WTC11 (cell line): ENCODE data around the gene UGT8. TPM values are rescaled to one million over a fixed set of nuclear protein-coding genes. Genes with fewer than 3 reads are reported as not detected.

ENCODE experiments used
- ATAC-seq: fragments of 200-7000 bp; cut with Tn5 transposase; 2 replicates; pipeline ENCODE4 v1.10.0; 2021; ENCODE audit warnings: mild to moderate bottlenecking, moderate library complexity
- CTCF ChIA-PET: fragments of 300-600 bp; sonication (Branson Sonifier 250); formaldehyde crosslinking; loops from one replicate; lab custom pipeline; 2021; ENCODE audit warnings: antibody characterized with exemption; lab: Charles Lee
- POLR2A ChIA-PET: fragments of 350-600 bp; sonication (Branson Sonifier 250); formaldehyde crosslinking; loops from one replicate; lab custom pipeline; 2021; ENCODE audit warnings: antibody characterized with exemption; lab: Charles Lee
- DNase-seq: peaks from one replicate; pipeline ENCODE4 v3.0.0; 2021; ENCODE audit warnings: low spot score
- H3K27ac Mint-ChIP-seq: 2 replicates; pipeline ENCODE4 v1.8.0; 2021; ENCODE audit warnings: mixed read lengths
- H3K27me3 Mint-ChIP-seq: 2 replicates; pipeline ENCODE4 v1.8.0; 2021; ENCODE audit warnings: low read depth, mild to moderate bottlenecking, moderate library complexity, mixed read lengths
- H3K36me3 Mint-ChIP-seq: 2 replicates; pipeline ENCODE4 v1.8.0; 2021; ENCODE audit warnings: mixed read lengths
- H3K4me1 Mint-ChIP-seq: 2 replicates; pipeline ENCODE4 v1.8.0; 2022; ENCODE audit warnings: mixed read lengths
- H3K4me3 Mint-ChIP-seq: 2 replicates; pipeline ENCODE4 v1.8.0; 2021; ENCODE audit warnings: mild to moderate bottlenecking, moderate library complexity, mixed read lengths
- H3K9me3 Mint-ChIP-seq: 2 replicates; pipeline ENCODE4 v1.8.0; 2021; ENCODE audit warnings: mixed read lengths
- ELF4 ChIP-seq: sonication (generic); formaldehyde crosslinking; IDR thresholded peaks from 2 replicates; pipeline ENCODE4 v1.8.1; 2022; ENCODE audit warnings: low read depth, mild to moderate bottlenecking, moderate library complexity, missing genetic modification reagents
- EMX1 ChIP-seq: fragments of 250-450 bp; sonication (Bioruptor Pico); IDR thresholded peaks from 2 replicates; pipeline ENCODE4 v1.8.0; 2021; ENCODE audit warnings: mild to moderate bottlenecking
- TP53 ChIP-seq: sonication (generic); formaldehyde crosslinking; IDR thresholded peaks from 2 replicates; pipeline ENCODE4 v1.8.1; 2023; ENCODE audit warnings: mild to moderate bottlenecking, missing genetic modification reagents
- ZBTB21 ChIP-seq: sonication (generic); formaldehyde crosslinking; IDR thresholded peaks from 2 replicates; pipeline ENCODE4 v1.8.1; 2023; ENCODE audit warnings: mild to moderate bottlenecking, missing genetic modification reagents, borderline replicate concordance
- ZNF416 ChIP-seq: fragments of 250-450 bp; sonication (Bioruptor Pico); IDR thresholded peaks from 2 replicates; pipeline ENCODE4 v1.9.0; 2021; ENCODE audit warnings: mild to moderate bottlenecking, inconsistent platforms
- ZNF671 ChIP-seq: fragments of 250-450 bp; sonication (Bioruptor Pico); IDR thresholded peaks from 2 replicates; pipeline ENCODE4 v1.8.0; 2021; ENCODE audit warnings: mild to moderate bottlenecking
- microRNA-seq: library from miRNA; unstranded; fragments of <30 nt; microRNA quantifications from one replicate; pipeline ENCODE4 v1.2.0, GENCODE V29; 2022; ENCODE audit warnings: borderline number of aligned reads
- total RNA-seq: library from RNA; stranded (reverse); gene quantifications from 3 replicates; pipeline ENCODE4 v1.2.3, GENCODE V29; 2021
- TF ChIP-seq, protein P1 (sequence below): sonication (generic); formaldehyde crosslinking; IDR thresholded peaks from 2 replicates; pipeline ENCODE4 v1.8.1; 2022; ENCODE audit warnings: missing genetic modification reagents, borderline replicate concordance
- TF ChIP-seq, protein P2 (sequence below): sonication (generic); formaldehyde crosslinking; IDR thresholded peaks from 2 replicates; pipeline ENCODE4 v1.8.0; 2022; ENCODE audit warnings: mild to moderate bottlenecking, missing genetic modification reagents
- TF ChIP-seq, protein P3 (sequence below): sonication (generic); formaldehyde crosslinking; IDR thresholded peaks from 2 replicates; pipeline ENCODE4 v1.8.0; 2023; ENCODE audit warnings: missing genetic modification reagents, mild to moderate bottlenecking, borderline replicate concordance
- TF ChIP-seq, protein P4 (sequence below): sonication (generic); formaldehyde crosslinking; IDR thresholded peaks from 2 replicates; pipeline ENCODE4 v1.8.0; 2023; ENCODE audit warnings: mild to moderate bottlenecking, missing genetic modification reagents
- TF ChIP-seq, protein P5 (sequence below): sonication (generic); formaldehyde crosslinking; IDR thresholded peaks from 2 replicates; pipeline ENCODE4 v1.8.1; 2022; ENCODE audit warnings: mild to moderate bottlenecking, missing genetic modification reagents, moderate library complexity, borderline replicate concordance
- TF ChIP-seq, protein P6 (sequence below): sonication (generic); formaldehyde crosslinking; IDR thresholded peaks from 2 replicates; pipeline ENCODE4 v1.8.0; 2022; ENCODE audit warnings: mild to moderate bottlenecking, missing genetic modification reagents

UGT8 gene
- total RNA-seq, 1 experiment from 2014 or later: 30.8 TPM

DNA sequence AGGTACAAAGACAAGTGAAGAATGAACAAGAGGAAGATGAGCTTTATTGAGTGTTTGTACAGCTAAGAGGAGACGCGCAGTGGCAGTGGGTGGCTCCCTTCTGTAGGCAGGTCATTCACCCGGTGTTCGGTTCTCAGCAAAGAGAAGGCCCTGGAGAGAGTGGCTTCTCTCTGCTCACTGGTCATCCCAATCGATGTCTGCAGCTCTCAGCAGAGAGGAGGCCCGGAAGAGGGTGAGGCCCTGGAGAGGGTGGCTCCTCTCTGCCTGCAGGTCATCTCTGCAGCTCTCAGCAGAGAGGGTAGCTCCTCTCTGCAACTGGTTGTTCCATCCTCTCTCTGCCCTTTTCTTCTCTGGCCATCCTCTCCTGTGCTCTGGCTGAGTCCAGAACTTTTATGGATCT, 126.5 kb downstream of the UGT8 start:
- DNase-seq (no peak), ATAC-seq (no peak)
- peaks cover 35% of the 10 kb centered on the region for H3K4me1 Mint-ChIP-seq
- ChIA-PET CTCF (no interaction called here), POLR2A (no interaction called here)
- no peaks in the 10 kb centered on the region for H3K27me3 Mint-ChIP-seq
- H3K9me3 Mint-ChIP-seq: no peaks in the 10 kb centered on the region; the same call in 1 of the 2 replicates
- H3K27ac Mint-ChIP-seq: no peak overlapping the region
- H3K36me3 Mint-ChIP-seq: no peaks in the 10 kb centered on the region
- TF ChIP-seq EMX1 (CRISPR knock-in tag): no peak
- no peak overlapping the region for H3K4me3 Mint-ChIP-seq

DNA sequence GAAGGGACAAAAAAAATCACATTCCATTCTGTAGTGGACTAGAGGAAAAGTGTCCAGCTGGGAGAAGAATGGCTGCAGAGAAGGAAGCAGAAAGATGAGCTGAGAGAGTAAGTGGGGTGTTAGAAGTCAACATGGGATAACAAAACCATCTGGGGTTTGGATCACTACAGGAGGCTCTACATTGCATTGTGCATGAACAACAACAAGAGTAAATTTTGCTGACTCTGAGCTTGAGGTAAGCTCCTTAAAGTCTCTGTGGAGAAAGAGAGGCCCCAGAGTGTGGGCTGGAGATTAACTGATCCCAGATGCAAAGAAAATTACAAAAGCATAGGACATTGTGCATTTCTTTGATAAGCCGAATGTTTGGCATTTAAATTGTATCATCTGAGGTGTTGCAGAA, 128.9 kb downstream of the UGT8 start:
- DNase-seq: no peak
- no peaks in the 10 kb centered on the region for H3K36me3 Mint-ChIP-seq
- H3K27me3 Mint-ChIP-seq: no peaks in the 10 kb centered on the region
- peaks cover 24% of the 10 kb centered on the region for H3K4me1 Mint-ChIP-seq
- ATAC-seq: peak; percentile 36
- peak overlapping the region; percentile 13; the same call in 1 of the 2 replicates for H3K27ac Mint-ChIP-seq
- TF ChIP-seq, protein P1, sequence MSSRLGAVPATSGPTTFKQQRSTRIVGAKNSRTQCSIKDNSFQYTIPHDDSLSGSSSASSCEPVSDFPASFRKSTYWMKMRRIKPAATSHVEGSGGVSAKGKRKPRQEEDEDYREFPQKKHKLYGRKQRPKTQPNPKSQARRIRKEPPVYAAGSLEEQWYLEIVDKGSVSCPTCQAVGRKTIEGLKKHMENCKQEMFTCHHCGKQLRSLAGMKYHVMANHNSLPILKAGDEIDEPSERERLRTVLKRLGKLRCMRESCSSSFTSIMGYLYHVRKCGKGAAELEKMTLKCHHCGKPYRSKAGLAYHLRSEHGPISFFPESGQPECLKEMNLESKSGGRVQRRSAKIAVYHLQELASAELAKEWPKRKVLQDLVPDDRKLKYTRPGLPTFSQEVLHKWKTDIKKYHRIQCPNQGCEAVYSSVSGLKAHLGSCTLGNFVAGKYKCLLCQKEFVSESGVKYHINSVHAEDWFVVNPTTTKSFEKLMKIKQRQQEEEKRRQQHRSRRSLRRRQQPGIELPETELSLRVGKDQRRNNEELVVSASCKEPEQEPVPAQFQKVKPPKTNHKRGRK: no peak
- TF ChIP-seq ZBTB21 (CRISPR knock-in tag): no peak
- no peak for TF ChIP-seq ZNF416 (CRISPR knock-in tag)
- TF ChIP-seq, protein P2, sequence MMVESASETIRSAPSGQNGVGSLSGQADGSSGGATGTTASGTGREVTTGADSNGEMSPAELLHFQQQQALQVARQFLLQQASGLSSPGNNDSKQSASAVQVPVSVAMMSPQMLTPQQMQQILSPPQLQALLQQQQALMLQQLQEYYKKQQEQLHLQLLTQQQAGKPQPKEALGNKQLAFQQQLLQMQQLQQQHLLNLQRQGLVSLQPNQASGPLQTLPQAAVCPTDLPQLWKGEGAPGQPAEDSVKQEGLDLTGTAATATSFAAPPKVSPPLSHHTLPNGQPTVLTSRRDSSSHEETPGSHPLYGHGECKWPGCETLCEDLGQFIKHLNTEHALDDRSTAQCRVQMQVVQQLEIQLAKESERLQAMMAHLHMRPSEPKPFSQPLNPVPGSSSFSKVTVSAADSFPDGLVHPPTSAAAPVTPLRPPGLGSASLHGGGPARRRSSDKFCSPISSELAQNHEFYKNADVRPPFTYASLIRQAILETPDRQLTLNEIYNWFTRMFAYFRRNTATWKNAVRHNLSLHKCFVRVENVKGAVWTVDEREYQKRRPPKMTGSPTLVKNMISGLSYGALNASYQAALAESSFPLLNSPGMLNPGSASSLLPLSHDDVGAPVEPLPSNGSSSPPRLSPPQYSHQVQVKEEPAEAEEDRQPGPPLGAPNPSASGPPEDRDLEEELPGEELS (CRISPR knock-in tag): no peak
- TF ChIP-seq, protein P3, sequence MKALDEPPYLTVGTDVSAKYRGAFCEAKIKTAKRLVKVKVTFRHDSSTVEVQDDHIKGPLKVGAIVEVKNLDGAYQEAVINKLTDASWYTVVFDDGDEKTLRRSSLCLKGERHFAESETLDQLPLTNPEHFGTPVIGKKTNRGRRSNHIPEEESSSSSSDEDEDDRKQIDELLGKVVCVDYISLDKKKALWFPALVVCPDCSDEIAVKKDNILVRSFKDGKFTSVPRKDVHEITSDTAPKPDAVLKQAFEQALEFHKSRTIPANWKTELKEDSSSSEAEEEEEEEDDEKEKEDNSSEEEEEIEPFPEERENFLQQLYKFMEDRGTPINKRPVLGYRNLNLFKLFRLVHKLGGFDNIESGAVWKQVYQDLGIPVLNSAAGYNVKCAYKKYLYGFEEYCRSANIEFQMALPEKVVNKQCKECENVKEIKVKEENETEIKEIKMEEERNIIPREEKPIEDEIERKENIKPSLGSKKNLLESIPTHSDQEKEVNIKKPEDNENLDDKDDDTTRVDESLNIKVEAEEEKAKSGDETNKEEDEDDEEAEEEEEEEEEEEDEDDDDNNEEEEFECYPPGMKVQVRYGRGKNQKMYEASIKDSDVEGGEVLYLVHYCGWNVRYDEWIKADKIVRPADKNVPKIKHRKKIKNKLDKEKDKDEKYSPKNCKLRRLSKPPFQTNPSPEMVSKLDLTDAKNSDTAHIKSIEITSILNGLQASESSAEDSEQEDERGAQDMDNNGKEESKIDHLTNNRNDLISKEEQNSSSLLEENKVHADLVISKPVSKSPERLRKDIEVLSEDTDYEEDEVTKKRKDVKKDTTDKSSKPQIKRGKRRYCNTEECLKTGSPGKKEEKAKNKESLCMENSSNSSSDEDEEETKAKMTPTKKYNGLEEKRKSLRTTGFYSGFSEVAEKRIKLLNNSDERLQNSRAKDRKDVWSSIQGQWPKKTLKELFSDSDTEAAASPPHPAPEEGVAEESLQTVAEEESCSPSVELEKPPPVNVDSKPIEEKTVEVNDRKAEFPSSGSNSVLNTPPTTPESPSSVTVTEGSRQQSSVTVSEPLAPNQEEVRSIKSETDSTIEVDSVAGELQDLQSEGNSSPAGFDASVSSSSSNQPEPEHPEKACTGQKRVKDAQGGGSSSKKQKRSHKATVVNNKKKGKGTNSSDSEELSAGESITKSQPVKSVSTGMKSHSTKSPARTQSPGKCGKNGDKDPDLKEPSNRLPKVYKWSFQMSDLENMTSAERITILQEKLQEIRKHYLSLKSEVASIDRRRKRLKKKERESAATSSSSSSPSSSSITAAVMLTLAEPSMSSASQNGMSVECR (CRISPR knock-in tag): no peak
- TF ChIP-seq, protein P4, sequence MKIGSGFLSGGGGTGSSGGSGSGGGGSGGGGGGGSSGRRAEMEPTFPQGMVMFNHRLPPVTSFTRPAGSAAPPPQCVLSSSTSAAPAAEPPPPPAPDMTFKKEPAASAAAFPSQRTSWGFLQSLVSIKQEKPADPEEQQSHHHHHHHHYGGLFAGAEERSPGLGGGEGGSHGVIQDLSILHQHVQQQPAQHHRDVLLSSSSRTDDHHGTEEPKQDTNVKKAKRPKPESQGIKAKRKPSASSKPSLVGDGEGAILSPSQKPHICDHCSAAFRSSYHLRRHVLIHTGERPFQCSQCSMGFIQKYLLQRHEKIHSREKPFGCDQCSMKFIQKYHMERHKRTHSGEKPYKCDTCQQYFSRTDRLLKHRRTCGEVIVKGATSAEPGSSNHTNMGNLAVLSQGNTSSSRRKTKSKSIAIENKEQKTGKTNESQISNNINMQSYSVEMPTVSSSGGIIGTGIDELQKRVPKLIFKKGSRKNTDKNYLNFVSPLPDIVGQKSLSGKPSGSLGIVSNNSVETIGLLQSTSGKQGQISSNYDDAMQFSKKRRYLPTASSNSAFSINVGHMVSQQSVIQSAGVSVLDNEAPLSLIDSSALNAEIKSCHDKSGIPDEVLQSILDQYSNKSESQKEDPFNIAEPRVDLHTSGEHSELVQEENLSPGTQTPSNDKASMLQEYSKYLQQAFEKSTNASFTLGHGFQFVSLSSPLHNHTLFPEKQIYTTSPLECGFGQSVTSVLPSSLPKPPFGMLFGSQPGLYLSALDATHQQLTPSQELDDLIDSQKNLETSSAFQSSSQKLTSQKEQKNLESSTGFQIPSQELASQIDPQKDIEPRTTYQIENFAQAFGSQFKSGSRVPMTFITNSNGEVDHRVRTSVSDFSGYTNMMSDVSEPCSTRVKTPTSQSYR (CRISPR knock-in tag): no peak
- TF ChIP-seq ELF4: no peak
- TF ChIP-seq, protein P5, sequence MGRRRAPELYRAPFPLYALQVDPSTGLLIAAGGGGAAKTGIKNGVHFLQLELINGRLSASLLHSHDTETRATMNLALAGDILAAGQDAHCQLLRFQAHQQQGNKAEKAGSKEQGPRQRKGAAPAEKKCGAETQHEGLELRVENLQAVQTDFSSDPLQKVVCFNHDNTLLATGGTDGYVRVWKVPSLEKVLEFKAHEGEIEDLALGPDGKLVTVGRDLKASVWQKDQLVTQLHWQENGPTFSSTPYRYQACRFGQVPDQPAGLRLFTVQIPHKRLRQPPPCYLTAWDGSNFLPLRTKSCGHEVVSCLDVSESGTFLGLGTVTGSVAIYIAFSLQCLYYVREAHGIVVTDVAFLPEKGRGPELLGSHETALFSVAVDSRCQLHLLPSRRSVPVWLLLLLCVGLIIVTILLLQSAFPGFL (CRISPR knock-in tag): no peak
- TF ChIP-seq ZNF671: no peak
- TF ChIP-seq TP53 (CRISPR knock-in tag): no peak
- TF ChIP-seq, protein P6, sequence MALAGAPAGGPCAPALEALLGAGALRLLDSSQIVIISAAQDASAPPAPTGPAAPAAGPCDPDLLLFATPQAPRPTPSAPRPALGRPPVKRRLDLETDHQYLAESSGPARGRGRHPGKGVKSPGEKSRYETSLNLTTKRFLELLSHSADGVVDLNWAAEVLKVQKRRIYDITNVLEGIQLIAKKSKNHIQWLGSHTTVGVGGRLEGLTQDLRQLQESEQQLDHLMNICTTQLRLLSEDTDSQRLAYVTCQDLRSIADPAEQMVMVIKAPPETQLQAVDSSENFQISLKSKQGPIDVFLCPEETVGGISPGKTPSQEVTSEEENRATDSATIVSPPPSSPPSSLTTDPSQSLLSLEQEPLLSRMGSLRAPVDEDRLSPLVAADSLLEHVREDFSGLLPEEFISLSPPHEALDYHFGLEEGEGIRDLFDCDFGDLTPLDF (CRISPR knock-in tag): no peak
- ChIA-PET CTCF (no interaction called here), POLR2A (no interaction called here)
- H3K9me3 Mint-ChIP-seq: no peaks in the 10 kb centered on the region; the same call in 1 of the 2 replicates
- no peak overlapping the region for H3K4me3 Mint-ChIP-seq

Small RNA genes lying within 50 kb of the gene (microRNA-seq; reads per million reads assigned to microRNA genes)
- gene MIR577: 12.2 reads per million, percentile 30 among the genes with 10 or more reads in this experiment
